Right ventricle myocardium superior (tissue), 1 donor: ENCODE results near the gene PRAMEF33. TPM values are rescaled to one million over a fixed set of nuclear protein-coding genes. Genes with fewer than 3 reads are reported as not detected.
"Not testable (repeated sequence)": the region's sequence is repeated elsewhere in the genome, so short reads cannot be mapped to it uniquely, and the experiment has no call there.

Experiments
- ATAC-seq: fragments of 200-7000 bp; cut with Tn5 transposase; one replicate; pipeline ENCODE4 v1.9.1; 2020; ENCODE audit warnings: mild to moderate bottlenecking; ENCODE audit not compliant: poor library complexity
- DNase-seq: peaks from one replicate; pipeline ENCODE4 v3.0.0-alpha.2; 2020
- intact Hi-C: fragments of 100-400 bp; cut with DNase I; formaldehyde crosslinking; loops from one replicate; pipeline ENCODE4 v1.11.2; 2022
- long read RNA-seq: library from polyadenylated mRNA; unstranded; transcript quantifications from one replicate; pipeline ENCODE4 v2.0.0, GENCODE V29; 2021
- total RNA-seq: library from RNA; stranded (reverse); fragmentation: NEBNext Ultra II Directional; extraction: Animal tissue kit (Norgen Biotek cat#: 25700); gene quantifications from one replicate; pipeline ENCODE4 v1.2.1, GENCODE V29; 2021
- donor health status: DM: no; HTN: yes; CAD: no; lungs with severe emphysema.

PRAMEF33 gene
- total RNA-seq = not detected
- long read RNA-seq = 0 reads

GRCh38 chr1:13303239-13303638 is at the start of gene PRAMEF33:
TSS of gene PRAMEF33 (plus strand) at chr1:13303539. CDS start at chr1:13305955, 2,416 bp downstream.
- intact Hi-C loops, ATAC-seq, DNase-seq: not testable (repeated sequence)

GRCh38 chr1:13253898-13254297 is 49.4 kb upstream of the PRAMEF33 start, which contains the start of gene PRAMEF5:
TSS of gene PRAMEF5 (plus strand) at chr1:13254198. CDS start at chr1:13259269, 5,071 bp downstream.
- ATAC-seq, intact Hi-C loops, DNase-seq: not testable (repeated sequence)

- ATAC-seq, DNase-seq, intact Hi-C loops: not testable (repeated sequence)
Measured at GRCh38 chr1:13265124-13265523, 38.2 kb upstream of the PRAMEF33 start.

GRCh38 chr1:13277016-13277415 is 26.3 kb upstream of the PRAMEF33 start:
- DNase-seq, intact Hi-C loops, ATAC-seq: not testable (repeated sequence)

- ATAC-seq, intact Hi-C loops, DNase-seq: not testable (repeated sequence)
Measured at GRCh38 chr1:13279617-13280016, 23.7 kb upstream of the PRAMEF33 start.

GRCh38 chr1:13285037-13285436 is 18.3 kb upstream of the PRAMEF33 start, which contains the start of gene PRAMEF8:
TSS of gene PRAMEF8 (minus strand) at chr1:13285137. CDS start at chr1:13284091, 1,046 bp downstream.
- intact Hi-C loops, DNase-seq, ATAC-seq: not testable (repeated sequence)

GRCh38 chr1:13289030-13289429 is 14.3 kb upstream of the PRAMEF33 start:
- intact Hi-C loops, ATAC-seq, DNase-seq: not testable (repeated sequence)

- ATAC-seq, DNase-seq, intact Hi-C loops: not testable (repeated sequence)
Measured at GRCh38 chr1:13297216-13297931, 6.0 kb upstream of the PRAMEF33 start.

GRCh38 chr1:13298699-13299098 is 4.6 kb upstream of the PRAMEF33 start:
- ATAC-seq, DNase-seq, intact Hi-C loops: not testable (repeated sequence)

GRCh38 chr1:13302197-13302596 is 1.1 kb upstream of the PRAMEF33 start:
- DNase-seq, intact Hi-C loops, ATAC-seq: not testable (repeated sequence)

- intact Hi-C loops = not testable (repeated sequence)
Measured at GRCh38 chr1:13315281-13315680, 11.9 kb downstream of the PRAMEF33 start, which contains the start of gene PRAMEF15. TSS of gene PRAMEF15 (plus strand) at chr1:13315581. CDS start at chr1:13318408, 2,827 bp downstream.

GRCh38 chr1:13342496-13342895 is 39.2 kb downstream of the PRAMEF33 start:
- ATAC-seq, DNase-seq, intact Hi-C loops: not testable (repeated sequence)

More at GRCh38 chr1:13315281-13315680, 11.9 kb downstream of the PRAMEF33 start, which contains the start of gene PRAMEF15:
- ATAC-seq, DNase-seq: not testable (repeated sequence)

- ATAC-seq, DNase-seq, intact Hi-C loops: not testable (repeated sequence)
Measured at GRCh38 chr1:13347034-13347433, 43.7 kb downstream of the PRAMEF33 start, which contains the start of gene PRAMEF14. TSS of gene PRAMEF14 (minus strand) at chr1:13347134. CDS start at chr1:13345314, 1,820 bp downstream.

GRCh38 chr1:13353476-13353875 is 50.1 kb downstream of the PRAMEF33 start:
- ATAC-seq, intact Hi-C loops, DNase-seq: not testable (repeated sequence)

- intact Hi-C loops, DNase-seq, ATAC-seq: not testable (repeated sequence)
Measured at GRCh38 chr1:13354475-13354874, 51.1 kb downstream of the PRAMEF33 start.

- DNase-seq, intact Hi-C loops, ATAC-seq: not testable (repeated sequence)
Measured at GRCh38 chr1:13356774-13357173, 53.4 kb downstream of the PRAMEF33 start.
